Measurements from ENCODE around the gene KCND3.

KCND3 gene

GRCh38 chr1:111867868-111868440, 121.5 kb downstream of the KCND3 start:
- no peak for TF ChIP-seq CTCF (conservative IDR thresholded peaks at IDR 0.05; ENCODE audit: low read length)
- no peak for DNase-seq (ENCODE audit: low read depth)
- H3K4me3 ChIP-seq (ENCODE audit: low read length), result no peak overlapping the region

GRCh38 chr1:111864862-111865261, 124.6 kb downstream of the KCND3 start:
- TF ChIP-seq CTCF (conservative IDR thresholded peaks at IDR 0.05; ENCODE audit: low read length), result no peak

GRCh38 chr1:111863401-111863800, 126.1 kb downstream of the KCND3 start:
- H3K4me3 ChIP-seq (ENCODE audit: low read length), result no peak overlapping the region
- no peak for TF ChIP-seq CTCF (conservative IDR thresholded peaks at IDR 0.05; ENCODE audit: low read length)
- no peak for DNase-seq (ENCODE audit: low read depth)

More at GRCh38 chr1:111864862-111865261, 124.6 kb downstream of the KCND3 start:
- H3K4me3 ChIP-seq (ENCODE audit: low read length), result no peak overlapping the region
- DNase-seq (ENCODE audit: low read depth), result no peak

- no peak overlapping the region for H3K4me3 ChIP-seq (ENCODE audit: low read length)
Measured at GRCh38 chr1:111862599-111862998, 126.9 kb downstream of the KCND3 start.

GRCh38 chr1:111861523-111861922, 127.9 kb downstream of the KCND3 start:
- H3K4me3 ChIP-seq (ENCODE audit: low read length), result no peak overlapping the region
- TF ChIP-seq CTCF (conservative IDR thresholded peaks at IDR 0.05; ENCODE audit: low read length), result no peak
- no peak for DNase-seq (ENCODE audit: low read depth)

More at GRCh38 chr1:111862599-111862998, 126.9 kb downstream of the KCND3 start:
- DNase-seq (ENCODE audit: low read depth), result no peak
- TF ChIP-seq CTCF (conservative IDR thresholded peaks at IDR 0.05; ENCODE audit: low read length), result no peak

GRCh38 chr1:111857194-111857651, 132.2 kb downstream of the KCND3 start:
- H3K4me3 ChIP-seq (ENCODE audit: low read length), result no peak overlapping the region
- no peak for TF ChIP-seq CTCF (conservative IDR thresholded peaks at IDR 0.05; ENCODE audit: low read length)
- no peak for DNase-seq (ENCODE audit: low read depth)

- no peak for TF ChIP-seq CTCF (conservative IDR thresholded peaks at IDR 0.05; ENCODE audit: low read length)
- no peak for DNase-seq (ENCODE audit: low read depth)
- no peak overlapping the region for H3K4me3 ChIP-seq (ENCODE audit: low read length)
Measured at GRCh38 chr1:111856411-111857185, 132.9 kb downstream of the KCND3 start.

Measured in AG10803 (cell line).